CD4-positive, alpha-beta memory T cell (primary cell): ENCODE results near the gene SNN. TPM values are rescaled to one million over a fixed set of nuclear protein-coding genes. Genes with fewer than 3 reads are reported as not detected.

Source experiments
- CTCF ChIA-PET: fragments of 350-600 bp; sonication (Branson Sonifier 250); formaldehyde crosslinking; loops from one replicate; lab custom pipeline; 2021; ENCODE audit warnings: inconsistent platforms; ENCODE audit not compliant: partially characterized antibody; lab: Charles Lee
- POLR2A ChIA-PET: fragments of 350-600 bp; sonication (Branson Sonifier 250); formaldehyde crosslinking; loops from one replicate; lab custom pipeline; 2021; ENCODE audit not compliant: partially characterized antibody; lab: Charles Lee
- DNase-seq, 5 donors: peaks; one replicate each; pipeline versions ENCODE4 v3.0.0 to v3.0.0-alpha.2; 2020 to 2022; ENCODE audit warnings: mixed read lengths in 1 of 5
- H3K27ac ChIP-seq: one replicate; pipeline ENCODE4 v1.7.0; 2013; ENCODE audit warnings: low read depth, low read length
- H3K27me3 ChIP-seq: 2 replicates; pipeline ENCODE4 v1.7.0; 2013; ENCODE audit warnings: mild to moderate bottlenecking, low read length, moderate library complexity; ENCODE audit not compliant: insufficient read depth
- H3K36me3 ChIP-seq: 2 replicates; pipeline ENCODE4 v1.7.0; 2013; ENCODE audit warnings: mild to moderate bottlenecking, low read length, moderate library complexity; ENCODE audit not compliant: insufficient read depth
- H3K4me1 ChIP-seq: 2 replicates; pipeline ENCODE4 v1.7.0; 2013; ENCODE audit warnings: mild to moderate bottlenecking, low read length, moderate library complexity; ENCODE audit not compliant: insufficient read depth
- H3K4me3 ChIP-seq, 2 donors: one replicate each; pipeline ENCODE4 v1.7.0; 2013; ENCODE audit warnings: low read length in 2 of 2, mild to moderate bottlenecking in 1 of 2
- H3K9me3 ChIP-seq, 2 donors: one replicate each; pipeline ENCODE4 v1.7.0; 2013; ENCODE audit warnings: low read length in 2 of 2, control low read depth in 1 of 2; ENCODE audit not compliant: control insufficient read depth in 1 of 2
- H3K27ac Mint-ChIP-seq, 7 donors: one replicate each; pipeline ENCODE4 v1.8.0; 2020 to 2021; ENCODE audit warnings: mixed read lengths in 7 of 7, mild to moderate bottlenecking in 6 of 7, inconsistent platforms in 3 of 7, moderate library complexity in 3 of 7
- H3K27me3 Mint-ChIP-seq, 2 donors: one replicate each; pipeline ENCODE4 v1.8.0; 2020 to 2021; ENCODE audit warnings: mixed read lengths in 2 of 2
- H3K36me3 Mint-ChIP-seq, 2 donors: one replicate each; pipeline ENCODE4 v1.8.0; 2020 to 2021; ENCODE audit warnings: mixed read lengths in 2 of 2, inconsistent platforms in 1 of 2, mild to moderate bottlenecking in 1 of 2
- H3K4me1 Mint-ChIP-seq, 4 donors: one replicate each; pipeline ENCODE4 v1.8.0; 2020 to 2021; ENCODE audit warnings: mixed read lengths in 4 of 4, mild to moderate bottlenecking in 1 of 4
- H3K4me3 Mint-ChIP-seq, 8 donors: one replicate each; pipeline ENCODE4 v1.8.0; 2020 to 2021; ENCODE audit warnings: mixed read lengths in 8 of 8, mild to moderate bottlenecking in 7 of 8, moderate library complexity in 6 of 8, inconsistent platforms in 3 of 8
- H3K9me3 Mint-ChIP-seq, 8 donors: one replicate each; pipeline ENCODE4 v1.8.0; 2020 to 2021; ENCODE audit warnings: mixed read lengths in 8 of 8, mild to moderate bottlenecking in 5 of 8, inconsistent platforms in 3 of 8, moderate library complexity in 1 of 8
- intact Hi-C: fragments of 100-400 bp; cut with micrococcal nuclease; formaldehyde crosslinking; loops from one replicate; pipeline ENCODE4 v1.15.1; 2023
- polyA plus RNA-seq, 2 donors: library from polyadenylated mRNA; unstranded; fragments of 300-500 nt; fragmentation: Illumina TruSeq; gene quantifications; one replicate each; pipeline ENCODE4 v1.2.3, GENCODE V29; 2021
- total RNA-seq, 2 experiments: library from RNA; stranded (reverse); gene quantifications; one replicate each; pipeline ENCODE4 v1.2.3, GENCODE V29; 2021

Gene SNN
- 10 to 100 TPM; 19.2 to 20.4 TPM for total RNA-seq
- polyA plus RNA-seq = 10 to 100 TPM; 16.1 to 16.7 TPM

GRCh38 chr16:11667824-11668622, at the start of gene SNN:
TSS of gene SNN (plus strand) at chr16:11668455. CDS start at chr16:11676060, 7,605 bp downstream.
- Histone ChIP-seq H3K4me3 (peak within 1 kb of the TSS; percentile 47 to 72), H3K27ac (peak within 1 kb of the TSS; percentile 47), H3K4me1 (peaks cover 74% of the 10 kb centered on the region), H3K9me3 (no peaks in the 10 kb centered on the region), H3K36me3 (no peaks in the 10 kb centered on the region), H3K27me3 (no peaks in the 10 kb centered on the region)
- DNase-seq = peak; percentile 81 to 85 (median 83)
- ChIA-PET POLR2A (interaction anchor here (1.0 to 6.0 kb wide), 8 partner anchors 14 to 412 kb away, joined by 3 to 29 read pairs (median 5); partner anchors contain the start of genes LITAF, SOCS1 and TXNDC11), CTCF (interaction anchor here (0.6 to 1.6 kb wide), 3 partner anchors 25 to 136 kb away, joined by 3 to 7 read pairs (median 3); no protein-coding TSS in a partner anchor)
- Mint-ChIP-seq H3K27me3 (no peaks in the 10 kb centered on the region), H3K27ac (peak within 1 kb of the TSS; percentile 65 to 95 (median 87)), H3K4me3 (peak within 1 kb of the TSS; percentile 84 to 92 (median 87)), H3K9me3 (no peaks in the 10 kb centered on the region), H3K36me3 (no peaks in the 10 kb centered on the region), H3K4me1 (peaks cover 51 to 80% (median 60%) of the 10 kb centered on the region in 4 donors)
- intact Hi-C loops = loop anchor here (2.0 to 5.0 kb wide), 2 partner anchors 75 to 129 kb away; partner anchors contain the start of genes TXNDC11 and ZC3H7A

GRCh38 chr16:11619327-11619851, 48.9 kb upstream of the SNN start:
- H3K9me3 ChIP-seq = no peaks in the 10 kb centered on the region
- H3K27me3 ChIP-seq = no peaks in the 10 kb centered on the region
- Mint-ChIP-seq H3K4me3 (peak overlapping the region; percentile 20 to 83 (median 72)), H3K9me3 (peaks cover 0 to 4% (median 0%) of the 10 kb centered on the region in 8 donors), H3K27me3 (no peaks in the 10 kb centered on the region), H3K4me1 (peaks cover 32 to 66% (median 51%) of the 10 kb centered on the region in 4 donors), H3K36me3 (no peaks in the 10 kb centered on the region), H3K27ac (peak overlapping the region; percentile 75 to 97 (median 93))
- POLR2A ChIA-PET = interaction anchor here (0.8 to 9.1 kb wide), 16 partner anchors 9 to 124 kb away, joined by 3 to 175 read pairs (median 5); partner anchors contain the start of genes LITAF, SNN and TXNDC11
- H3K36me3 ChIP-seq = no peaks in the 10 kb centered on the region
- CTCF ChIA-PET = interaction anchor here (1.1 to 2.5 kb wide), 5 partner anchors 22 to 88 kb away, joined by 3 to 11 read pairs (median 4); no protein-coding TSS in a partner anchor
- peak; percentile 42 to 60 (median 57) for DNase-seq
- intact Hi-C loops = loop anchor here (1.0 kb wide), 1 partner anchor 59 kb away; no protein-coding TSS in a partner anchor
- H3K4me3 ChIP-seq = peak overlapping the region in 1 of 2 donors; percentile 25
- peak overlapping the region; percentile 29 for H3K27ac ChIP-seq
- H3K4me1 ChIP-seq = peaks cover 73% of the 10 kb centered on the region

GRCh38 chr16:11620243-11621003, 47.8 kb upstream of the SNN start:
- H3K4me3 ChIP-seq = no peak overlapping the region
- H3K36me3 ChIP-seq = no peaks in the 10 kb centered on the region
- Mint-ChIP-seq H3K36me3 (no peaks in the 10 kb centered on the region), H3K4me1 (peaks cover 34 to 68% (median 55%) of the 10 kb centered on the region in 4 donors), H3K27ac (peak overlapping the region; percentile 88 to 97 (median 91)), H3K9me3 (peaks cover 0 to 4% (median 0%) of the 10 kb centered on the region in 8 donors), H3K27me3 (no peaks in the 10 kb centered on the region), H3K4me3 (peak overlapping the region in 7 of 8 donors; percentile 57 to 88 (median 77))
- intact Hi-C loops = no loop called here
- peaks cover 83% of the 10 kb centered on the region for H3K4me1 ChIP-seq
- POLR2A ChIA-PET = interaction anchor here (0.6 to 9.1 kb wide), 12 partner anchors 9 to 519 kb away, joined by 3 to 175 read pairs (median 8); partner anchors contain the start of genes LITAF, SNN and TXNDC11
- H3K9me3 ChIP-seq = no peaks in the 10 kb centered on the region
- no peaks in the 10 kb centered on the region for H3K27me3 ChIP-seq
- no peak for DNase-seq
- no peak overlapping the region for H3K27ac ChIP-seq
- CTCF ChIA-PET = interaction anchor here (1.2 to 5.0 kb wide), 5 partner anchors 20 to 88 kb away, joined by 3 to 32 read pairs (median 4); no protein-coding TSS in a partner anchor

- Histone ChIP-seq H3K9me3 (no peaks in the 10 kb centered on the region), H3K36me3 (no peaks in the 10 kb centered on the region), H3K4me3 (peak overlapping the region in 1 of 2 donors; percentile 36), H3K27me3 (no peaks in the 10 kb centered on the region), H3K27ac (peak overlapping the region; percentile 58), H3K4me1 (peaks cover 84% of the 10 kb centered on the region)
- CTCF ChIA-PET = interaction anchor here (0.7 to 5.0 kb wide), 13 partner anchors 9 to 93 kb away, joined by 3 to 32 read pairs (median 5); no protein-coding TSS in a partner anchor
- intact Hi-C loops = no loop called here
- peak overlapping the region; percentile 91 to 97 (median 96) for H3K27ac Mint-ChIP-seq
- H3K4me3 Mint-ChIP-seq = peak overlapping the region; percentile 81 to 89 (median 84)
- peaks cover 34 to 78% (median 59%) of the 10 kb centered on the region in 4 donors for H3K4me1 Mint-ChIP-seq
- H3K36me3 Mint-ChIP-seq = no peaks in the 10 kb centered on the region
- H3K27me3 Mint-ChIP-seq = no peaks in the 10 kb centered on the region
- no peak for DNase-seq
- H3K9me3 Mint-ChIP-seq = peaks cover 0 to 4% (median 0%) of the 10 kb centered on the region in 8 donors
- POLR2A ChIA-PET = interaction anchor here (0.6 to 9.1 kb wide), 22 partner anchors 8 to 369 kb away, joined by 3 to 175 read pairs (median 6); partner anchors contain the start of genes LITAF, SNN, SOCS1 and TXNDC11
These were observed 46.7 kb upstream of the SNN start for GRCh38 chr16:11621539-11621919.

- H3K9me3 Mint-ChIP-seq = peaks cover 0 to 4% (median 0%) of the 10 kb centered on the region in 8 donors
- Histone ChIP-seq H3K27me3 (no peaks in the 10 kb centered on the region), H3K4me1 (peaks cover 82% of the 10 kb centered on the region), H3K4me3 (peak overlapping the region; percentile 25 to 36), H3K27ac (peak overlapping the region; percentile 58), H3K36me3 (no peaks in the 10 kb centered on the region), H3K9me3 (no peaks in the 10 kb centered on the region)
- H3K4me3 Mint-ChIP-seq = peak overlapping the region; percentile 81 to 89 (median 84)
- H3K27ac Mint-ChIP-seq = peak overlapping the region; percentile 91 to 97 (median 96)
- peak; percentile 50 to 70 (median 65) for DNase-seq
- H3K4me1 Mint-ChIP-seq = peaks cover 34 to 83% (median 60%) of the 10 kb centered on the region in 4 donors
- ChIA-PET CTCF (interaction anchor here (0.7 to 5.0 kb wide), 14 partner anchors 9 to 93 kb away, joined by 3 to 32 read pairs (median 4); no protein-coding TSS in a partner anchor), POLR2A (interaction anchor here (0.6 to 9.1 kb wide), 22 partner anchors 9 to 370 kb away, joined by 3 to 175 read pairs (median 6); partner anchors contain the start of genes LITAF, SNN, SOCS1 and TXNDC11)
- no peaks in the 10 kb centered on the region for H3K36me3 Mint-ChIP-seq
- intact Hi-C loops = loop anchor here (2.0 kb wide), 2 partner anchors 19 to 37 kb away; no protein-coding TSS in a partner anchor
- no peaks in the 10 kb centered on the region for H3K27me3 Mint-ChIP-seq
These were observed 46.2 kb upstream of the SNN start for GRCh38 chr16:11621920-11622651.
